Measurements from ENCODE around the gene TFG. TPM values are rescaled to one million over a fixed set of nuclear protein-coding genes. Genes with fewer than 3 reads are reported as not detected.
A peak's percentile ranks its signal among the peaks of the same experiment; 100 is the strongest.

TFG gene
- total RNA-seq, 4 donors from 2014 or later: 36.6 to 133 (median 61.7) TPM

GRCh38 chr3:100702082-100702979, 7.0 kb upstream of the TFG start:
- no peak overlapping the region for H3K4me3 ChIP-seq
- intact Hi-C loops (cut with DNase I; ENCODE audit: low total_unique reads): no loop called here
- no peak for DNase-seq
- TF ChIP-seq POLR2A (IDR thresholded peaks at IDR 0.05) (no peak), CTCF (IDR thresholded peaks at IDR 0.05) (no peak)
- no peak overlapping the region for H3K27ac ChIP-seq
- peaks cover 0 to 10% of the 10 kb centered on the region in 2 donors for H3K27me3 ChIP-seq
- no peaks in the 10 kb centered on the region for H3K9me3 ChIP-seq
- no peaks in the 10 kb centered on the region for H3K4me1 ChIP-seq
- H3K36me3 ChIP-seq: no peaks in the 10 kb centered on the region

- intact Hi-C loops (cut with DNase I; ENCODE audit: low total_unique reads): no loop called here
- H3K4me3 ChIP-seq: no peak overlapping the region
- H3K9me3 ChIP-seq: no peaks in the 10 kb centered on the region
- no peaks in the 10 kb centered on the region for H3K4me1 ChIP-seq
- H3K27me3 ChIP-seq: peaks cover 0 to 10% of the 10 kb centered on the region in 2 donors
- no peak overlapping the region for H3K27ac ChIP-seq
- no peak for DNase-seq
- H3K36me3 ChIP-seq: no peaks in the 10 kb centered on the region
- TF ChIP-seq POLR2A (IDR thresholded peaks at IDR 0.05) (no peak), CTCF (IDR thresholded peaks at IDR 0.05) (no peak)
Observed at GRCh38 chr3:100702980-100703345, 6.3 kb upstream of the TFG start.

- no peaks in the 10 kb centered on the region for H3K36me3 ChIP-seq
- no peaks in the 10 kb centered on the region for H3K4me1 ChIP-seq
- H3K27me3 ChIP-seq: peaks cover 0 to 10% of the 10 kb centered on the region in 2 donors
- DNase-seq: no peak
- intact Hi-C loops (cut with DNase I; ENCODE audit: low total_unique reads): no loop called here
- no peaks in the 10 kb centered on the region for H3K9me3 ChIP-seq
- H3K27ac ChIP-seq: no peak overlapping the region
- TF ChIP-seq POLR2A (IDR thresholded peaks at IDR 0.05) (no peak), CTCF (IDR thresholded peaks at IDR 0.05) (no peak)
- H3K4me3 ChIP-seq: no peak overlapping the region
Observed at GRCh38 chr3:100703865-100704264, 5.4 kb upstream of the TFG start.

- Histone ChIP-seq H3K27me3 (no peaks in the 10 kb centered on the region), H3K27ac (no peak overlapping the region), H3K9me3 (no peaks in the 10 kb centered on the region), H3K4me3 (no peak overlapping the region), H3K4me1 (peaks cover 0 to 8% of the 10 kb centered on the region in 2 donors), H3K36me3 (no peaks in the 10 kb centered on the region)
- DNase-seq: no peak
- intact Hi-C loops (cut with DNase I; ENCODE audit: low total_unique reads): no loop called here
- TF ChIP-seq CTCF (IDR thresholded peaks at IDR 0.05): no peak
- TF ChIP-seq POLR2A (IDR thresholded peaks at IDR 0.05): no peak
Observed at GRCh38 chr3:100706365-100706764, 2.9 kb upstream of the TFG start.

GRCh38 chr3:100708644-100708988, 678 bp upstream of the TFG start:
- intact Hi-C loops (cut with DNase I; ENCODE audit: low total_unique reads): no loop called here
- H3K4me3 ChIP-seq: peak overlapping the region; percentile 83 to 87
- H3K9me3 ChIP-seq: no peaks in the 10 kb centered on the region
- peak overlapping the region; percentile 95 to 98 for H3K27ac ChIP-seq
- no peaks in the 10 kb centered on the region for H3K36me3 ChIP-seq
- peaks cover 0 to 8% of the 10 kb centered on the region in 2 donors for H3K4me1 ChIP-seq
- no peaks in the 10 kb centered on the region for H3K27me3 ChIP-seq
- TF ChIP-seq CTCF (IDR thresholded peaks at IDR 0.05) (no peak), POLR2A (IDR thresholded peaks at IDR 0.05) (no peak)
- DNase-seq: no peak

Data from uterus (tissue), 4 donors.